A673 (cell line): ENCODE data around the gene ZNF3. TPM values are rescaled to one million over a fixed set of nuclear protein-coding genes. Genes with fewer than 3 reads are reported as not detected.
A peak's percentile ranks its signal among the peaks of the same experiment; 100 is the strongest.

Experiments used
- BruUV-seq: library from RNA; stranded (reverse); fragments of 400-500 nt; replicated peaks from 2 replicates; lab custom pipeline; 2021; lab: Mats Ljungman, UMichigan
- CTCF ChIA-PET: fragments of 300-600 bp; sonication (Branson Sonifier 250); formaldehyde crosslinking; loops from one replicate; lab custom pipeline; 2022; ENCODE audit warnings: antibody characterized with exemption; lab: Charles Lee
- POLR2A ChIA-PET: fragments of 300-600 bp; sonication (Branson Sonifier 250); formaldehyde crosslinking; loops from one replicate; lab custom pipeline; 2022; ENCODE audit warnings: antibody characterized with exemption; ENCODE audit not compliant: low non-redundant PET; lab: Charles Lee
- DNase-seq: peaks from one replicate; pipeline ENCODE4 v3.0.0-alpha.2; 2015; ENCODE audit warnings: low spot score
- H3K27ac ChIP-seq: fragments of 200-600 bp; sonication (generic); 2 replicates; pipeline ENCODE4 v1.5.1; 2016; ENCODE audit warnings: mixed run types, low read depth, mild to moderate bottlenecking, mixed read lengths, antibody characterized with exemption, low read length; ENCODE audit not compliant: poor library complexity, severe bottlenecking
- H3K27me3 ChIP-seq: fragments of 200-600 bp; sonication (generic); replicated peaks from 2 replicates; pipeline ENCODE4 v1.6.1; 2017; ENCODE audit warnings: mixed run types, low read depth, mild to moderate bottlenecking, mixed read lengths, antibody characterized with exemption, low read length; ENCODE audit not compliant: insufficient read depth, poor library complexity
- H3K36me3 ChIP-seq: fragments of 200-600 bp; sonication (generic); 2 replicates; pipeline ENCODE4 v1.6.1; 2016; ENCODE audit warnings: mixed run types, mild to moderate bottlenecking, mixed read lengths, antibody characterized with exemption, low read length; ENCODE audit not compliant: insufficient read depth, poor library complexity, severe bottlenecking
- H3K4me1 ChIP-seq: fragments of 200-600 bp; sonication (generic); 2 replicates; pipeline ENCODE4 v1.6.1; 2017; ENCODE audit warnings: mixed run types, mild to moderate bottlenecking, mixed read lengths, antibody characterized with exemption, low read length; ENCODE audit not compliant: insufficient read depth, poor library complexity, severe bottlenecking
- H3K4me3 ChIP-seq: fragments of 200-600 bp; sonication (generic); 2 replicates; pipeline ENCODE4 v1.5.1; 2016; ENCODE audit warnings: low read depth, mixed run types, mild to moderate bottlenecking, mixed read lengths, low read length; ENCODE audit not compliant: poor library complexity, severe bottlenecking
- H3K9me3 ChIP-seq: fragments of 200-600 bp; sonication (generic); 2 replicates; pipeline ENCODE4 v1.6.1; 2016; ENCODE audit warnings: mixed run types, low read depth, mild to moderate bottlenecking, mixed read lengths, antibody characterized with exemption, low read length; ENCODE audit not compliant: poor library complexity, severe bottlenecking
- CTCF ChIP-seq: fragments of 300-800, 200-600 bp; sonication (generic); conservative IDR thresholded peaks from 2 replicates; pipeline ENCODE4 v1.5.1; 2017; ENCODE audit warnings: low read depth, mild to moderate bottlenecking, antibody characterized with exemption, low read length, moderate library complexity, mixed read lengths
- EZH2 ChIP-seq: fragments of 200-600 bp; sonication (generic); IDR thresholded peaks from 2 replicates; pipeline ENCODE4 v1.6.1; 2017; ENCODE audit warnings: borderline replicate concordance, low read depth, mild to moderate bottlenecking, mixed read lengths, antibody characterized with exemption, low read length; ENCODE audit not compliant: poor library complexity, severe bottlenecking
- intact Hi-C: fragments of 100-400 bp; cut with micrococcal nuclease; formaldehyde crosslinking; loops from one replicate; pipeline ENCODE4 v1.10.0; 2022; ENCODE audit not compliant: unreplicated experiment
- total RNA-seq: library from RNA; stranded (reverse); gene quantifications from 2 replicates; pipeline ENCODE4 v1.2.3, GENCODE V29; 2021

ZNF3 gene
- total RNA-seq, 1 experiment from 2014 or later, result 50.2 TPM

- BruUV-seq, result no TSS peak
- no peak overlapping the region for H3K27ac ChIP-seq
- TF ChIP-seq EZH2 (no peak), CTCF (no peak)
- DNase-seq, result no peak
- H3K27me3 ChIP-seq, result no peaks in the 10 kb centered on the region
- H3K4me3 ChIP-seq, result no peak overlapping the region
- ChIA-PET POLR2A (no interaction called here), CTCF (no interaction called here)
- H3K4me1 ChIP-seq, result peaks cover 8% of the 10 kb centered on the region
- no peaks in the 10 kb centered on the region for H3K9me3 ChIP-seq
- intact Hi-C loops, result no loop called here
- peaks cover 49% of the 10 kb centered on the region for H3K36me3 ChIP-seq
Measured at GRCh38 chr7:100105534-100105933, 24.0 kb upstream of the ZNF3 start.

DNA sequence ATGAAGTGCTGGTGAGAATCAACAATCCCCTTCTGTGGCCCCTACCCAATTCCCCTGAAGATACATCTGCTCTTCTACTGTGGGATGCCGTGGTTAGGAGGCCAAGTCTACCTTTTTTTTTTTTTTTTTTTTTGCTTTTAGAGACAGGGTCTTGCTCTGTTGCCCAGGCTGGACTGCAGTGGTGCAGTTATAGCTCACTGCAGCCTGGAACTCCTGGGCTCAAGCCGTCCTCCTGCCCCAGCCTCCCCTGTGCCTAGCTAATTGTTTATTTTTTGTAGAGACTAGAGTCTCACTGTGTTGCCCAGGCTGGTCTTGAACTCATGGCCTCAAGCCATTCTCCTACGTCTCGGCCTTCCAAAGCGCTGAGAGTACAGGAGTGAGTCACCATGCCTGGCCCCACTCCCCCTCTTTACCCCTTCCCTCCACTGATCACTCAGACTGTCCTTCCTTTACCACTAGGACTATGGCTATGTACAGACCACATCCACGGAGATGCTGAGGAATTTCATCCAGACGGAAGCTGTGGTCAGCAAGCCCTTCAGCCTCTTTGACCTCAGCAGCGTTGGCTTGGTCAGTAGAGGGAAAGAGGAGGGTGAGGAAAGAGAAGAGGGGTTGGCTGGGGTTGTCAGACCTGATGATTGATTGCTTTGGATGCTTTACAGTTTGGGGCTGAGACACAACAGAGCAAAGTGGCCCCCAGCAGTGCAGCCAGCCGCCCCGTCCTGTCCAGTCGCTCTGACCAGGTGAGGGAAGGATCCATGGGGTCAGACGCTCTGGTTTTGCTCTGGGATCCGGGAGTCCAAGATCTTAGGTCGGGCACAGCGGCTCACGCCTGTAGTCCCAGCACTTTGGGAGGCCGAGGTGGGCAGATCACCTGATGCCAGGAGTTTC is 21.7 kb upstream of the ZNF3 start:
- Histone ChIP-seq H3K27me3 (no peaks in the 10 kb centered on the region), H3K36me3 (peaks cover 50% of the 10 kb centered on the region), H3K4me3 (no peak overlapping the region), H3K27ac (peak overlapping the region; percentile 99), H3K4me1 (peaks cover 21% of the 10 kb centered on the region), H3K9me3 (no peaks in the 10 kb centered on the region)
- ChIA-PET POLR2A (no interaction called here), CTCF (interaction anchor here (0.6 kb wide), 1 partner anchor 725 kb away, joined by 3 read pairs; no protein-coding TSS in a partner anchor)
- intact Hi-C loops, result no loop called here
- TF ChIP-seq CTCF, result no peak
- no peak for TF ChIP-seq EZH2
- DNase-seq, result no peak
- BruUV-seq, result no TSS peak

- BruUV-seq, result no TSS peak
- H3K27ac ChIP-seq, result peak within 1 kb of the TSS; percentile 99
- H3K27me3 ChIP-seq, result no peaks in the 10 kb centered on the region
- intact Hi-C loops, result no loop called here
- H3K9me3 ChIP-seq, result no peaks in the 10 kb centered on the region
- H3K4me1 ChIP-seq, result peaks cover 21% of the 10 kb centered on the region
- no peak for TF ChIP-seq EZH2
- ChIA-PET CTCF (interaction anchor here (0.6 to 1.1 kb wide), 2 partner anchors 19 to 75 kb away, joined by 4 to 6 read pairs; no protein-coding TSS in a partner anchor), POLR2A (interaction anchor here (0.6 to 1.0 kb wide), 6 partner anchors 13 to 727 kb away, joined by 3 to 9 read pairs (median 6); partner anchors contain the start of genes ARPC1B, MBLAC1 and TRAPPC14)
- peak within 1 kb of the TSS; percentile 71 for H3K4me3 ChIP-seq
- peaks cover 55% of the 10 kb centered on the region for H3K36me3 ChIP-seq
- DNase-seq, result peak; percentile 100
Measured at GRCh38 chr7:100101016-100101862, 19.7 kb upstream of the ZNF3 start, which contains the start of the genes AP4M1 and MCM7. Gene AP4M1 (plus strand): TSS chr7:100101643. CDS start chr7:100101715, 72 bp downstream. Gene MCM7 (minus strand): TSS chr7:100101397. CDS start chr7:100101294, 103 bp downstream.
